HepG2 (cell line): Measurements from ENCODE around the gene GHRH. TPM values are rescaled to one million over a fixed set of nuclear protein-coding genes. Genes with fewer than 3 reads are reported as not detected.

ENCODE experiments used
- ATAC-seq: fragments of 200-7000 bp; cut with Tn5 transposase; 3 replicates; pipeline ENCODE4 v1.9.1; 2020; ENCODE audit warnings: mild to moderate bottlenecking, moderate library complexity
- BruUV-seq: library from RNA; stranded (reverse); fragments of 400-500 nt; replicated peaks from 2 replicates; lab custom pipeline; 2021; lab: Mats Ljungman, UMichigan
- CTCF ChIA-PET: fragments of 300-600 bp; formaldehyde crosslinking; extraction: SDS; loops from one replicate; lab custom pipeline; 2021; ENCODE audit warnings: low total read pairs, inconsistent platforms, low intra/inter-chr PET ratio; lab: Yijun Ruan, JAX
- POLR2A ChIA-PET: fragments of 350-600 bp; sonication (Branson Sonifier 250); formaldehyde crosslinking; loops from one replicate; lab custom pipeline; 2020; ENCODE audit warnings: antibody characterized with exemption, inconsistent platforms; lab: Yijun Ruan, JAX
- DNase-seq: peaks from one replicate; pipeline ENCODE4 v3.0.0-alpha.2; 2015; ENCODE audit warnings: low spot score
- FAIRE-seq: peaks from 3 replicates; lab custom pipeline; 2011; peaks lifted over from hg19 to GRCh38; lab: Jason Lieb, UNC
- H2AFZ ChIP-seq: one replicate; pipeline ENCODE4 v1.6.1; 2011; ENCODE audit warnings: low read length, inconsistent platforms
- H3K27ac ChIP-seq: fragments of 300-600 bp; 3 replicates; pipeline ENCODE4 v1.8.0; 2011; ENCODE audit warnings: mixed run types, mild to moderate bottlenecking, mixed read lengths, low read length, inconsistent platforms; ENCODE audit not compliant: insufficient read depth; ENCODE audit errors: extremely low read length
- H3K27me3 ChIP-seq, 2 experiments: fragments of 200-600 bp in 1 of 2; 2 replicates in 1 of 2; 3 replicates in 1 of 2; pipeline versions ENCODE4 v1.6.0 to v1.8.0; 2011; ENCODE audit warnings: low read length in 2 of 2, mild to moderate bottlenecking in 2 of 2, moderate library complexity in 2 of 2, inconsistent platforms in 1 of 2; ENCODE audit not compliant: insufficient read depth in 2 of 2, control insufficient read depth in 1 of 2
- H3K36me3 ChIP-seq, 2 experiments: fragments of 200-600 bp in 1 of 2; replicated peaks in 1 of 2; 2 replicates in 1 of 2; 3 replicates in 1 of 2; pipeline versions ENCODE4 v1.5.1 to v1.8.0; 2011; ENCODE audit warnings: low read length in 2 of 2, inconsistent platforms in 1 of 2; ENCODE audit not compliant: insufficient read depth in 2 of 2, control insufficient read depth in 1 of 2
- H3K4me1 ChIP-seq: 2 replicates; pipeline ENCODE4 v1.5.1; 2012; ENCODE audit warnings: low read length, inconsistent platforms; ENCODE audit not compliant: insufficient read depth
- H3K4me2 ChIP-seq: 2 replicates; pipeline ENCODE4 v1.6.0; 2011; ENCODE audit warnings: low read depth, low read length, inconsistent platforms
- H3K4me3 ChIP-seq, 3 experiments: fragments of 200-600 bp in 1 of 3; sonication (generic), shearing (Covaris generic) in 1 of 3; replicated peaks in 1 of 3; 2 replicates each; pipeline ENCODE4 v1.5.1; 2011 to 2016; ENCODE audit warnings: low read length in 3 of 3, inconsistent platforms in 2 of 3, low read depth in 2 of 3, mild to moderate bottlenecking in 2 of 3, control low read depth in 1 of 3, mixed read lengths in 1 of 3; ENCODE audit not compliant: insufficient read depth in 1 of 3
- H3K79me2 ChIP-seq: one replicate; pipeline ENCODE4 v1.6.1; 2011; ENCODE audit warnings: low read length, inconsistent platforms; ENCODE audit not compliant: insufficient read depth
- H3K9ac ChIP-seq: 2 replicates; pipeline ENCODE4 v1.6.0; 2011; ENCODE audit warnings: mild to moderate bottlenecking, low read depth, low read length, inconsistent platforms; ENCODE audit not compliant: insufficient read depth
- H3K9me3 ChIP-seq: 2 replicates; pipeline ENCODE4 v1.5.1; 2012; ENCODE audit warnings: mild to moderate bottlenecking, low read length
- H4K20me1 ChIP-seq: 2 replicates; pipeline ENCODE4 v1.6.0; 2011; ENCODE audit warnings: inconsistent platforms, mild to moderate bottlenecking, low read length, moderate library complexity; ENCODE audit not compliant: insufficient read depth
- BORCS8-MEF2B ChIP-seq: sonication (generic); formaldehyde crosslinking; IDR thresholded peaks from 2 replicates; pipeline ENCODE4 v1.8.0; 2022; ENCODE audit warnings: mild to moderate bottlenecking, missing genetic modification reagents
- KLF12 ChIP-seq: sonication (generic); formaldehyde crosslinking; IDR thresholded peaks from 2 replicates; pipeline ENCODE4 v1.4.0; 2020; ENCODE audit warnings: missing genetic modification reagents, borderline replicate concordance
- POLR2AphosphoS2 ChIP-seq: IDR thresholded peaks from 2 replicates; pipeline ENCODE4 v1.6.1; 2011; ENCODE audit warnings: low read depth, low read length, improper control_type of control experiment
- RBM22 ChIP-seq: fragments of 200-400 bp; formaldehyde crosslinking; optimal IDR thresholded peaks from 2 replicates; pipeline ENCODE3; 2017; ENCODE audit warnings: mild to moderate bottlenecking, low read length, moderate library complexity
- REPIN1 ChIP-seq: sonication (generic); formaldehyde crosslinking; IDR thresholded peaks from 2 replicates; pipeline ENCODE4 v1.8.0; 2022; ENCODE audit warnings: missing genetic modification reagents, low read depth, mild to moderate bottlenecking, borderline replicate concordance
- SP5 ChIP-seq: IDR thresholded peaks from 2 replicates; pipeline ENCODE4 v1.6.1; 2016; ENCODE audit warnings: low read depth, borderline replicate concordance
- ZNF180 ChIP-seq: sonication (generic); formaldehyde crosslinking; IDR thresholded peaks from 2 replicates; pipeline ENCODE4 v1.4.0; 2020; ENCODE audit warnings: low read depth, missing genetic modification reagents, borderline replicate concordance
- ZNF883 ChIP-seq: sonication (generic); formaldehyde crosslinking; IDR thresholded peaks from 2 replicates; pipeline ENCODE4 v1.5.1; 2020; ENCODE audit warnings: mild to moderate bottlenecking, missing genetic modification reagents; ENCODE audit errors: not compliant biosample characterization
- WGBS: methylation state at CpG from one replicate; pipeline ENCODE4 v1.1.6; 2017; ENCODE audit warnings: low lambda C conversion rate; 5-methylcytosine and 5-hydroxymethylcytosine counted together
- in situ Hi-C: cut with HindIII; loops from 2 replicates; pipeline ENCODE4 v1.10.0; 2017; ENCODE audit warnings: low pct_unique_long_range_greater_than_20kb; ENCODE audit not compliant: extremely low pct_ligation_motif_present
- intact Hi-C: fragments of 100-400 bp; cut with micrococcal nuclease; formaldehyde crosslinking; loops from one replicate; pipeline ENCODE4 v1.10.0; 2022; ENCODE audit not compliant: unreplicated experiment
- polyA plus RNA-seq, 8 experiments: library from polyadenylated mRNA; depleted of rRNA in 3 of 8; stranded (reverse) in 7 of 8; unstranded in 1 of 8; fragments of >200 nt; fragmentation: Illumina TruSeq in 4 of 8; extraction: Trizol in 4 of 8; gene quantifications; 2 replicates each; pipeline versions ENCODE4 v1.2.1 to v1.2.3, GENCODE V29; 2011 to 2016; ENCODE audit warnings: low read depth in 4 of 8, missing spikeins in 1 of 8, mixed read lengths in 1 of 8; ENCODE audit not compliant: insufficient read depth in 1 of 8
- total RNA-seq, 5 experiments: library from RNA; depleted of rRNA; stranded (reverse); fragments of >200 nt; fragmentation: Illumina TruSeq; extraction: Trizol; gene quantifications; 2 replicates each; pipeline ENCODE4 v1.2.3, GENCODE V29; 2016; ENCODE audit warnings: low read depth in 1 of 5

Gene GHRH
- total and polyA plus RNA-seq, 2 of the 13 experiments (the other 11 are each of a cell fraction or from before 2014, with no cell fraction given): not detected

DNA sequence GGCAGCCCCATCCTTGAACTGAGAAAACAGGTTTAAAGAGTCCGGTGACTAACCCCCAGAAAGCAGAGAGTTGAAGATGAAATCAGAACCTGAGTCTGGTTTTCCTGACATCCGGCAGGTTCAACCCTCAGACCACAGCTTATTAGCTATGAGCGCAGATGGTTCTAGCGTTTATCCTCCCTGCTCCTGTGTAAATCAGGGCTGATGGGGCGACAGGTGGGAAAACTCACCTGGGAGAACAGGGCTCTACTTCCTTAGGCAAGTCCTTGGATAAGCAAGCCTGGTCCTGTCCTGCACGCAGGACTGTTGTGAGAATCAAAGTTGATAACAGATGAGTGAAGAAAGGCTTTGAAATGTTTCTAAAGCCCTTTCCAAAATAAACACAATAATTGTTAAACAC lies 31.4 kb downstream of the GHRH start:
- TF ChIP-seq BORCS8-MEF2B (CRISPR knock-in tag) (no peak), KLF12 (CRISPR knock-in tag) (no peak), ZNF180 (CRISPR knock-in tag) (no peak), SP5 (CRISPR knock-in tag) (no peak), REPIN1 (CRISPR knock-in tag) (no peak)
- POLR2A ChIA-PET: no interaction called here
- no peak overlapping the region for H3K4me3 ChIP-seq
- no peaks in the 10 kb centered on the region for H3K27me3 ChIP-seq
- WGBS: 96% methylated on average over 6 of the region's 6 CpGs
- in situ Hi-C loops (no loop called here), intact Hi-C loops (no loop called here)
- H3K79me2 ChIP-seq: no peaks in the 10 kb centered on the region
- H3K27ac ChIP-seq: no peak overlapping the region
- BruUV-seq: no TSS peak
- FAIRE-seq: no peak
- H3K9ac ChIP-seq: no peak overlapping the region
- H3K36me3 ChIP-seq: peaks cover 78 to 98% of the 10 kb centered on the region in 2 experiments
- no peaks in the 10 kb centered on the region for H4K20me1 ChIP-seq
- H3K4me1 ChIP-seq: no peaks in the 10 kb centered on the region
- H2AFZ ChIP-seq: no peak overlapping the region
- H3K9me3 ChIP-seq: no peaks in the 10 kb centered on the region
- DNase-seq: no peak
- CTCF ChIA-PET: no interaction called here
- ATAC-seq: no peak
- H3K4me2 ChIP-seq: no peak overlapping the region

DNA sequence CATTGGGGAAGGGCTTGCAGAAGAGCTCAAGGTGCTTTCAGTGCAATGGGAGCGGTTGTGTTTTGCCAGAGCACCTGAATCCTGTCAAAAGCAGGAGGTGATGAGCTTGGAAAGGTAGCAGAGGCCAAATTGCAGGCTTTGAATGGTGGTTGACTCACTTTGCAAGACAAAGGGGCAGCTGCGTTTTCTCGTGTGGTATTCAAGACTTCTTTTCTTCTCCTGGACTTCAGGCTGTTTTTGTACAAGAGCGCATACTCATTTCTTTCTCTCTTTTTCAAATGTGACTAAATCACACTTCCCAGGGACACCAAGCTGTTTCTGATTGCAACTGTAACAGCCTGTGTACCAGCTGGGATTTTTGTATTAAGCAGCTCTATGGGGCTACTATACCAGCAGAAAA lies 32.3 kb downstream of the GHRH start:
- intact Hi-C loops: no loop called here
- Histone ChIP-seq H2AFZ (no peak overlapping the region), H3K79me2 (no peaks in the 10 kb centered on the region), H3K36me3 (peaks cover 79 to 98% of the 10 kb centered on the region in 2 experiments), H3K27ac (no peak overlapping the region), H3K4me3 (no peak overlapping the region), H3K4me2 (no peak overlapping the region), H3K9me3 (no peaks in the 10 kb centered on the region), H4K20me1 (no peaks in the 10 kb centered on the region), H3K4me1 (no peaks in the 10 kb centered on the region), H3K9ac (no peak overlapping the region), H3K27me3 (no peaks in the 10 kb centered on the region)
- DNase-seq: no peak
- 100% methylated on average over 4 of the region's 4 CpGs for WGBS
- FAIRE-seq: no peak
- ATAC-seq: no peak
- POLR2A ChIA-PET: no interaction called here
- no TSS peak for BruUV-seq
- in situ Hi-C loops: no loop called here
- CTCF ChIA-PET: no interaction called here
- TF ChIP-seq ZNF883 (CRISPR knock-in tag) (no peak), POLR2AphosphoS2 (0 out of 2 replicates have a peak, but pooled peaks have one; percentile 33), RBM22 (peak; percentile 87)
- TF ChIP-seq, all 625 proteins: peak for 2
